HG02798 (cell line): ENCODE results near the gene NME3.

Source experiments
- ATAC-seq: cut with Tn5 transposase; IDR thresholded peaks from one replicate; pipeline ENCODE4 v1.9.1; 2021; ENCODE audit warnings: mild to moderate bottlenecking; ENCODE audit not compliant: unreplicated experiment, poor library complexity

Gene NME3

DNA sequence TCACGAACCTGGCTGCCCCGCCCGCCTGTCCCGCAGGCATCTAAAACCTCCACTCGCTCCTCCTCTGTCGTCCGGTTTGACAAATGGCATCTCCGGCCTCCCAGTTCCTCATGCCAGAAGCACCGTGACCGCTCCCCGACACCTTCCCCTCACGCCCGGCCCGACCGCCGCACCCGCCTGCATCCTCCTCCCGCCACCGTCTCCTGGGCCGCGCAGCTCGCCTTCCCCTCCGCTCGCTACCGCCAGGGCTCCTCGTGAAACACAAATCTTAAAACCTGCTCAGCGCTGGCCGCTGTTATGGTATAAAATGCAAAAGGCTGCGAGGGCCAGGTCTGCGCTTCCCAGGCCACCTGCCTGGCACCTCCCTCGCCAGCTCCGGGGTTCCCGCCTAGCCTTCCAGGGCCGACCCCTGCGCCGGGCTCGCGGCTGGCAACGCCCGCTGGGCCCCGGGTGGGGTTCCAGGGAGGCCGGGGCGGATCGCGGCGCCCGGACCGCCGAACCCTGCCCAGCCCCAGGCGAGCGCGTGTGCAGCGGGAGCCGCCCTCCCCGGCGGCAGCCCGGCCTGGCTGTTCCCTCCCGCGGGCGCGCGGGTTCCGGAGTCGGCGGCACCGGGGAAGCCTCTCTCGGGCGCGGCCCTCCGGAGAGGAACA lies 10.5 kb upstream of the NME3 start:
- ATAC-seq = peak; percentile 1

DNA sequence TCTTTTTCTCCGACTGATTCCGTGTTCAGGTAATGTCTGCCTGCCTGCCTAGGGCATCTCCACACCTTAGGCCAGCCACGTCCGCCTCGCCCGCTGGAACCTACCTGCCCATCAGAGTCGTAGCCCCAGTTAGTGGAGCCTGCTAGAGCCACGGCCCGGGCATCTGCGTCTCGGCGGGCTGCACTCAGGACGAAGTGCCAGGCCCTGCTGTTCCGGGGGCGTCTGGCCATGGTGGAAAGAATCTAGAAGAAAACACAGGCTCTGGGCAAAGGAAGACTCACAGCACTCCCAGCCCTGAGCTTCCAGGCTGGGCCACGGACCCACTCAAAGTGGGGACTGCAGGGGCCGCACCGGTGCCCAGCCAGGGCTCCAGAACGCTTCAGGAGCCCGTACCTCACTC lies 9.9 kb upstream of the NME3 start:
- no peak for ATAC-seq

DNA sequence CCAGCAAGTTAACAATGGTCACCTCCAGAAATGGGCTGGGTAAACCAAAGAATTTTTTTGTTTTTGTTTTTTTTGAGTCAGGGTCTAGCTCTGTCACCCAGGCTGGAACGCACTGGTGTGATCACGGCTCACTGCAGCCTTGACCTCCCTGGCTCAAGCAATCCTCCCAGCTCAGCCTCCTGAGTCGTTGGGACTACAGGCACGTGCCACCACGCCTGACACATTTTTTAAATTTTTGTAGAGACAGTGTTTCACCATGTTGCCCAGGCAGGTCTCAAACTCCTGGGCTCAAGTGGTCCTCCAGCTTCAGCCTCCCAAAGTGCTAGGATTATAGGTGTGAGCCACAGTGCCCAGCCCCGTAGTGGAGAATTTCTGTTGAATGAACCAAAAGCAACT lies 9.3 kb upstream of the NME3 start:
- ATAC-seq = no peak

DNA sequence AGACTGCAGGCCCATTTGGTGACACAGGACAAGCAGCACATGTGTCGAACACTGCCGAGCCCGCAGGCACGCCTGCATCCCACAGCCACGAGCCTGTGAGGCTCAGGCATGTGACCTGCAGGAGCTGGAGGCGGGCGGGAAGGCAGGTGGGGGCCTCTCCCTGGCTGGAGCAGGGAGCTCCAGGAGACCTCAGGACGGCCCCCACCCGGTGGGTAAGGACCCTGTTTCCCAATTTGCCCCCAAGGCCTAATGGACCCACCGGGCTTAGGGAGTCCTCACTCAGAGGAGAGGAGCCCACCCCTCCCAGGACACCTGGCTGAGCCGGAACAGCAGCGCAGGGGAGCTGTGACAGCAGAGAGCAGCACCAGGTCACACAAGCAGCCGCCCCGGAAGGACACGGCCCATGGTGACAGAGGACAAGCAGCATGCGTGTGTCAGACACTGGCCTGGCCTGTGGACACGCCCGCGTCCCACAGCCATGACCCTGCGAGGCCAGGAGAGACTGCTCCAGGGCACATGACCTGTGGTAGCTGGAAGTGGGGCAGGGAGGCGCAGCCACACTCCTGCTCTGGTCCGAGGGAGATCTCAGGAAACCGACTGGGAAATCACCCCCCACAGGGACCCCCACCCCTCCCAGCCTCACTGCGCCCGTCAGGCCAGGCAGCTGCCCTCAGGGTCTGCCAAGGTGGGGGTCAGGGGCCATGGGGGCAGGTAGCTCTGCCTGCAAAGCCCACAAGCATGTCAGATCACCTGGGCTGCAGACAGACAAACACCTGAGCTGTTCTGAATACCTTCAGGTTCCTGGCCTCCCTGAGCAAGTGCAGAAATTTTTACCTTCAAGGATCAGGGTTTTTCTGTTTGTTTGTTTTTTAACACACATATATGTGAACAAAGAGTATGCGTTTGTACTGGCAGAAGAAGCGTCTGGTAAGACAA lies 8.7 kb upstream of the NME3 start:
- no peak for ATAC-seq

DNA sequence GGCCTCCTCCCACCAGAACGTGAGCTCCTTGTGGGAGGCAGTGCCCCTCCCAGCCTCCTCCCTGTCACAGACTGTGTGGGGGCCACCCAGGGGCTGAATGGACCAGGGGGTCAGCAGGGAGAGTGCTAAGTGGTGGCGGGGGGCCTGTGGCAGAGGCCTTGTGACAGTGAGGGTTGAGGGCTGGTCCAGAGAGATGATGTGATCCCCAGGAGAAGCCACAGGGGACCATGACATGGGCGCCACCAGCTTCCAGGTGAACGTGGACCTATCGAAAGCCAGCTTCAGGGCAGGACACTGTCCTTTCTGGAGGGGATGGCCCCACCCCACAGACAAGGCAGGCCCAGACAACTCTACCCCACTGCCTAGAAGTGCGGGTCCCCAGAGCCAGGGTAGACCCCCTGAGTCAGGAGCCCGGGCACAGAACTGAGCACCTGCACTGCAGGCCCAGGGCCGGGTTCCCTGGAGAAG lies 7.9 kb upstream of the NME3 start:
- no peak for ATAC-seq

DNA sequence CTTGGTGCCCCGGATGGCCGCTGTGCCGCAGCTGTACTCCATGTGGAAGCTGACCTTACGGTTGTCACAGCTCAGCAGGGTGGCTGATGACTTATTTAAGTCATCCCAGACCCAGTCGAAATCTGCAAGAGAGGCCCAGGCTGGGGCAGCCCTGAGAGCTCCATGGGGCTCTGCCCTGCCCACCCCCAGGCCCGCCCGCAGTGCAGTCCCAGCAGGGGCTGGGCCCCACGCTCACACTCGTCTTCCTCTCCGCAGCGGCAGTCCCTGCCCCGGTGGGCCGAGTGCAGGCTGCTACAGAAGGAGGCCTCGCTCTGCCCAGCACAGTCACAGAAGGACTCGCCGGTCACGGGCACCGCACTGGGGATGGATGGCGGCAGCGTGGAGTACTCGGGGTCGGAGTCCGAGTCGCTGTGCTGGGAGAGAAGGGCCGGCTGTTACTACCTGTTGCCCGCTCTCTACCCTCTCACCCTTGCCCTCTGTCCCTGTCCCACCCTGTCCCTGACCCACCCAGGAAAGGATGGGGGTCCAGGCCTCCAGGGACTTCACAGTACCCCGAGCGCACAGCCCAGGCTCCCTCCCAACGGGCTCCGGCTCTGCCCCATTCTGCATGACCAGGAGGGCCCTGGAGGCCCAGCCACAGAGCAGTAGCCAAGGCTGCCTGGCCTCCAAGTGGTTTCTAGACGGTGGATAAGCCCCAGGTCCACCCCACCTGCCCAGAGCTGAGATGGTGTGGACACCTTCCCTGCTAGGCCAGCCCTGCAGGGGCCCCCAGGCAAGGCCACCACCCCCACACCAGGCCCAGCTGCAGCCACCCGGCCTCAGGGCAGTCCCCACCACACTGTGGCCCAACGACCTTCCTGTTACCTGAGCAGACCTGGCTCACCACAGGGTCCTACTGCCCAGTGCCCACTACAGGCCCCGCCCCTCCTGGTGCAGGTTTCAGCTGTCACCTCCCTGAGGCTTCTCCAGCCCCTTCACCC lies 7.1 kb upstream of the NME3 start:
- ATAC-seq = no peak

DNA sequence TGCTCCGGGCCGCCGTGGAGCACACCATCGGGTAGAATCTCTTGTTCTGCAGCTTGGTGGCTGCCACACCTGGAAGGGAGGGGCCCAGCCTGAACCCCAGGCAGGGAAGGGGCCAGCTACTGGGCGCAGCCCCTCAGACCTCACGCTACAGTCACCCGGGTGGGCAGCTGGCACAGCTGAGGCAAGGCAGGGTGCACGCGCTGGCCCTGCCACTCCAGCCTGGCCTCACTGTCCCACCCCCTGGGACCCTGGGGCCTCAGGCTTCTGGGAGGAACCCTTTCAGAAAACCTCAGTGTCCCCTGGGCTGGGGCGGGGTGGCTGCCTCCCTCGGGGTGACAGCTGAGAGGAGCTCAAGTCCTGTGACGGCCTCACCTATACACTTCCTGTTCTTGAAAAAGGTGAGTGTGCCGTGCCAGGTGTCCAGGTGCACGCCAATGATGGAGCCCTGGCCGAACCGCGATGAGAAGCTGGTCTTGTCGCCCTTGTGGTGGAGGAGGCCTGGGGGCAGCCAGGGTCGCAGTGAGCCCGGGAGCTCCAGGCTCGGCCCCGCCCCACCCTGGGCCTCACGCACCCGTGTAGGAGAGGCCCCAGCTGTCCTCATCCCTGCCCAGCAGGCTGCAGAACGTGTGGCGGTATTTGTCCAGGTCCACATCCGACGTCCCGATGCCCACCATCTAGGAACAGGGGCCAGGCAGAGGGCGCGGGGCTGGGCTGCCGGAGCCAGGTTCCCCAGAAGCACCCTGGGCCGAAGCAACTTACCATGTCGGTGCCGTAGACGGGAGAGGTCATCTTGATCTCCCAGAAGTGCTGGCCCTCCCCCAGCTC lies 6.2 kb upstream of the NME3 start:
- ATAC-seq = no peak

DNA sequence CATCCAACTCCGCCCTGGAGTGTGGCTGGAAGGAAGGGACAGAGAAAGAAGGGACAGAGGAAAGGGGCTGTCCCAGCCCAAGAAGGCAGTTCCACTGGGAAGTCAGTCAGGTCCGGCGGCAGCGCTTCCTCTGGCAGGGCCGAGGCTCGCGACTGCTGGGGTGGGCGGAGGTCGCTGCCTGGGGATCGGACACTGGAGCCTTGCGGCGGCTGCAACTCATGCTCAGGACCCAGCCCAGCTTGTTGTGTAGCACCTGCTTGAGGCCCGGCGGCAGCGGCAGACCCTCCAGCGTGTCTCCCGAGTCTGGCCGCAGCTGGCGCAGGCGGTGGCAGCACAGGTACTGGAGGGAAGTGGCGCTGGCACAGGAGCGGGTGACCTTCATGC lies 5.6 kb upstream of the NME3 start:
- ATAC-seq = no peak

DNA sequence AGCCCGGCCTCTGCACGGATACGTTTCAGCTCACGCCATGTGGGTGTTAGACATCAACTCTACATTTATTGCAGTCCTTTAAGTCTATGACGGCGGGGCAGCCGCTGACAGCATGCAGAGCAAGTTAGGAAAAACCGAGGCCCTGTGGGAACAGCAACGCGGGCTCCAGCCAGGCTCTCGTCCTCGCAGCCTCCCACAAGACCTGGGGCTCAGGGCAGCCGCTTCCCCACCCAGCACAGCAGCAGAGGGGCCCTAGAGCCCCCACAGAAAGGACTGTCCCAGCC lies 5.3 kb upstream of the NME3 start:
- ATAC-seq = no peak

DNA sequence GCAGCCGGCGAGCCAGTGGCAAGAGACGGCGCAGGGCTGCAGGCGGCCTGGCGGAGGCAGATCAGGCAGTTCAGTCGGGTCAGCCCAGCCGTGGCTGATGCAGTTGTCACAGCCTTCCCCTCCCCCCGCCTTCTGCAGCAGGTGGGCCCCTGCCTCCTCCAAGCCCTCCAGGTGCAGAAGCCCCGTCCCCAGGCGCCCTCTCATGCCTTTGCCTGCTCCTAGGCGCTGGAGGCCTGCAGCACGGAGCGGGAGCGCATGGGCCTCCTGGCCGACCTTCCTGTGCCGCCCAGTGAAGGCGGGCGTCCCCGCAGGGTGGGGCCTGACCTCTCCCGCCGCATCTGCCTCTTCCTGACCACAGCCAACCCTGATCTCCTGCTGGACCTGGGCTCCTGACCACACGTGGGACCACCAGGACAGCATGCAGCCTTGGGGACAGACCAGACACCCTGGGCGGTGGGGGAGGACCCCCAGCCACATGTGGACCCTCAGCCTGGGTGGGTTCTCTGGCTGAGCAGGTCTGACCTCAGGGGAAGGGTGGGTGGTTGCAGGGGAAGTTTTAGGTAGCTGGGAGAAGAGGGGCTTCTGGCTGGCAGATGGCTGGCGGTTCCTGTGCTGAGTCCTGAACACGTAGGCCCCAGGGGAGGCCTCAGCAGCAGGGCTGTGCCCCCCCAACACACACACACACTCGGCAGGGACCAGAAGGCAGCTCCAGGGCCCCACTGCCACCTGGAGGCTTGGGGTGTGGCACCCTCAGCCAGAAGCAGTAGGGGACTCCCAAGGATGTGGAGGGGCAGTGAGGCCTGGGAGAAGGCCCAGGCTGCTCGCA lies 4.7 kb upstream of the NME3 start:
- ATAC-seq = no peak

DNA sequence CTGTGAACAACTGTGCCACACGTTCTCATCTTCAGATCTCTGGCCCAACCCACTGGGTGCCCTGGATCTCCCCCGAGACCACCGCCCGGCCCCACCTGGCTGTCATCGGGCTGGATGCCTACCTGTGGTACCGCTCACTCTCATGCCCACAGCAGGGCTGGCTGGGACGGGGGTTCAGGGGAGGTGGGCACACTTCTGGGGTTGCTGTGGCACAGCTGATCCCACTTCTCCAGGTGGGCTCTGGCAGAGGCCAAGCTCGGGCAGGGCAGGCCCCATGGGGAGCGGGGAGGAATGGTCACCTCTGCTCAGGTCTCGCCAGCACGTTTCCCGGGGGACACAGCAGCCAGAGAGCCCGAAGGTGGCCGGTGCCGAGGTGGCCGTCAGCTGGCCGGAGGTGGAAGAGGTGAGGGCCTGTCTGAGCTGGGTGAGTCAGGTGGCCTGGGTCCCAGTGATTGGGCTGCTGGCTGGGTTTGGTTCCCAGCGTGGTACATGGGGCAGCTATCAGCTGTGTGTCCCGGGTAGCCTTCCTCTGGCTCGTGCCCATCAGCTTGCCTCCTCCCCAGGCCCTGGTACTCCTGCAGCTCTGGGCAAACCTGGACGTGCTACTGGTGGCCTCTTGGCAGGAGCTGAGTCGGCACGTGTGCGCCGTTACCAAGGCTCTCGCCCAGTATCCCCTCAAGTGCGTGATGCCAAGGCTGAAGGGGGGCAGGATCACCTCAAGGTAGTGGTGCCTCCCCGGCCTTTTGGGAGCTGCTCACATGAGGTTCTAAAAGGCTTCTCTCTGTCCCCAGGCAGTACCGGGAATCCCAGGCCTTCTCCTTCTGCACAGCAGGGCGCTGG lies 3.9 kb upstream of the NME3 start:
- no peak for ATAC-seq

DNA sequence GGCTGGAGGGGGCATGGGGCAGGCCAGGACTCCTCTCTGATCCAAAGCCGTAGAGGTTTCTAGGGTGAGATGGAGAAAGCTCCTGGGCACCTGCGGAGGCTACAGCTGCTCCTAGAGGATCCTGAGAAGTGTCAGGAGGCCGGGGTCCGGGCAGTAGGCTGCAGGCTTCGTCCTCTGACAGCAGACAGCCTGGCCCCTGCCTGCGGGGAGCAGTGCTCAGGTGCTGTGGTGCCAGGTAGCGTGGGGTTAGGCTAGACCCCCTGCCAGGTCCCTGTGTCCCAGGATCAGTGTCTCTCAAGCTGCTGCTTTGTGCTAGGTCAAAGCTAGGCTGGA lies 3.1 kb upstream of the NME3 start:
- ATAC-seq = no peak

DNA sequence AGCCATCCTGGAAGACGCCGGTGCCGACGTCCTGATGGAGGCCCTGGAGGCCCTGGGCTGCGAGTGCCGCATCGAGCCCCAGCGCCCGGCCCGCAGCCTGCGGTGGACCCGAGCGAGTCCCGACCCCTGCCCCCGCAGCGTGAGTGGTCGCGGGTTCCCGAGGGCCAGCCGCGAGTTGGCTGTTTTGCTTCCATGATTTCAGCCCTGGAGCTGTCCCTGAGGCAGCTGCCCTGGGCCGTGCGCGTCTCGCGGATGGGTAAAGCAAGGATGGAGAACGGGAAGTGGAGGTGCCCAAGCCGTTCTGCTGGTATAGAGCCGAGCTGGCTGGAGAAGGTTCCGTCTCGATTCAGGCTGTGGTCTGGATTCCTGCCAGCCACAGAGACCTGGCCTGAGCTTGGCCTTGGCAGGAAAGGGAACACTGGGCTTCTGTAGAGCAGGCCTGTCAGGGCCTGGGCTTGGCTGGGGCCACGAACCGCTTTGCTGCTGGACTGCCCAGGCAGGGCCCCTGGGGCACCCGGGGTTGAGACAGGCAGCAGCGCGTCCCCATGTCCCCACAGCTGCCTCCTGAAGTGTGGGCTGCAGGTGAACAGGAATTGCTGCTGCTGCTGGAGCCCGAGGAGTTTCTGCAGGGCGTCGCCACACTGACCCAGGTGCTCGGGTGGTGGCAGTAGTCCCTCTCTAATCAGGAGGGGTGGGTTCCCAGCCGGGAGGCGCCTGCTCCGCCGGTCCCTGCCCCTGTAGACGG lies 2.5 kb upstream of the NME3 start:
- no peak for ATAC-seq

DNA sequence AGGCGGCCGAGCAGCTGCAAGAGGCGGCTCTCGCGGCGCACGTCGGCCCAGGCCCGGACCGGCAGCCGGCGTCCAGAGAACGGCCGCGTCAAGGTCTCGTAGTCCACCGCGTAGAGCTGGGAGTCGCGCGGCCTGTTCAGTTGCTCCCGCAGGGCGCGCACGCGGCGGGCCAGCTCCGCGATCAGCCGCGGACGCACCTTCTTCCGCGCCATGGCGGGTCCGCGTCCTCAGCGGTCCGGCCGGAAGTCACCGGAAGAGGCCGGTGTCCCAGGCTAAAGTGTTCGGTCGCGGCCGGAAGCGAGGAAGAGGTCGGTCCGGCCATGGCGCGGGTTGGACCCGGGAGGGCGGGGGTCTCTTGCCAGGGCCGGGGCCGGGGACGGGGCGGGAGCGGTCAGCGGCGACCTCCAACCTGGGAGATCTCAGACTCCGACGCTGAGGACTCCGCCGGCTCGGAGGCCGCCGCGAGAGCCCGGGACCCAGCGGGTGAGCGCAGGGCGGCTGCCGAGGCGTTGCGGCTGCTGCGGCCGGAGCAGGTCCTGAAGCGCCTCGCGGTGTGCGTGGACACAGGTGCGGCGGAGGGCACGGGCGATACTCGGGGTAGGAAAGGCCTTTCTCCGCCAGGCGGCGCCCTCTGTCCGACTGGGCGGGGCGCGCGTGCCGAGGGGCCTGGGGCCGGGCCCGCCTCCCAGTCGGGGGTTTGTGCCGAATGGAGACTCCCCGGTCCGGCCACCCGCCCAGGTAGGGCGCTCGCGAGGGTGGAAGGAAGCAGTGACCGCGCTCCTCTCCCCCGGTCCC lies 1.8 kb upstream of the NME3 start, which contains the start of gene MRPS34:
Gene MRPS34 (minus strand): TSS at position 227 of the 795 bp plus-strand sequence. CDS start 15 bp downstream, at position 212.
- ATAC-seq = peak; percentile 54

DNA sequence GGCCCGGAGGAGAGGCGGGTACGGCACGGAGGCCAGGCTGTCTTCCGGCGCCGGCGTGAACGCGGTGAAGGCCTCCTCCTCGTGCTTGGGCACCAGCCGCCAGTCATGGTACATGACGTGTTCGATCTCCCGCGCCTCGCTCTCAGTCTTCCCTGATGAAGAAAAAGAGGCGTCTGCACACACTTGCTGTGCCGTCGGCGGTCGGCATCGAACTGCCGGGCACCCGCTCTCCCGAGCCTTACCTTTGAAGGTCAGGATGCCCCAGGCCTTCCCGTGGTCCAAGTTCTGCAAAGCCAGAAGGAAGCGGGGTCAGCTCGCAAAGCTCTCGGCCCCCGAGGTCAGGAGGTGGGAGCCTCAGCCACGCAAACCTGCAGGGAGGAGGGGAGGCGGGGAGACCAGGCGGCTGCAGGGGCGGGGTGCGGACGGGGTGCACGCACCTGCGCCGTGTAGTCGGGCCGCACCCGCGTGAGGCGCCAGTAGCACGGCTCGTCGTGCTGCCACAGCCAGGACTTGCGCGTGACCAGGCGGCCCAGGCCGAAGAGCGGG lies 1.1 kb upstream of the NME3 start, which contains the start of gene EME2:
Gene EME2 (plus strand): TSS at position 449 of the 546 bp plus-strand sequence. CDS start 418 bp downstream, outside the sequence.
- ATAC-seq = no peak

DNA sequence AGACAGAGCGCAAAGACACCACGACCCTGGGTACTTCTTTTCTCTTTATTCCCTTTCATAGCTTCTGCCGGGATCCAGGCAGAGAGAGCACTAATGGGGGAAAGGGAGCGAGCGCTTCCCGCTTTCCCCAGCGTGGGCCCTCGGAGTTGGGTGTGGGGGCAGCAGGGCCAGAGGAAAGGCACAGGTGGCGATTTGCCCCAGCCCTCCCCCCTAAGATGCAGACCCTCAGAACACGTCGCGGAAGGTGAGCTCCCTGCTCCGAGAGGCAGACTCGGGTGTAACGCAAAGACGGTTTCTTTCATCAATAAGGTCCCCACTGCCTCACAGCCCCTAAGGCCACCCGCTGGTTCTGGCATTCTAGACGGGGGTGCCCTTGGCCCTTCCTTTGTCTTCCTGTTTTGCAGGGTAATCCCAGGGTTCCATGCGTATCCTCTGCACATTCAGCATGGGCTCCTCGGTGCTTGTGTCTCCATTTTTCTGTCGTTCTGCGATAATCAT lies 570 bp upstream of the NME3 start:
- no peak for ATAC-seq
